BJ (cell line): ENCODE data around the gene AK4. TPM values are rescaled to one million over a fixed set of nuclear protein-coding genes. Genes with fewer than 3 reads are reported as not detected.

Experiments
- CTCF ChIA-PET: fragments of 350-600 bp; formaldehyde crosslinking; extraction: SDS; loops from one replicate; lab custom pipeline; 2021; ENCODE audit warnings: antibody characterized with exemption, inconsistent platforms; lab: Yijun Ruan, JAX
- POLR2A ChIA-PET: fragments of 300-600 bp; sonication (Branson Sonifier 250); formaldehyde crosslinking; extraction: SDS; loops from one replicate; lab custom pipeline; 2021; ENCODE audit warnings: antibody characterized with exemption; lab: Charles Lee
- DNase-seq: peaks from one replicate; pipeline ENCODE4 v3.0.0-alpha.2; 2011; ENCODE audit warnings: low read depth
- H3K27me3 ChIP-seq: 2 replicates; pipeline ENCODE4 v1.6.0; 2011; ENCODE audit warnings: low read length; ENCODE audit not compliant: control insufficient read depth, insufficient read depth
- H3K36me3 ChIP-seq: 2 replicates; pipeline ENCODE4 v1.5.1; 2011; ENCODE audit warnings: low read length; ENCODE audit not compliant: control insufficient read depth, insufficient read depth
- H3K4me3 ChIP-seq: 2 replicates; pipeline ENCODE4 v1.5.1; 2011; ENCODE audit warnings: low read depth, mild to moderate bottlenecking, control low read depth, low read length
- polyA plus RNA-seq: library from polyadenylated mRNA; depleted of rRNA; stranded (reverse); fragments of >200 nt; gene quantifications from 2 replicates; pipeline ENCODE4 v1.2.3, GENCODE V29; 2011
- TF ChIP-seq, protein P1 (sequence below): IDR thresholded peaks from 2 replicates; pipeline ENCODE4 v1.5.1; 2011; ENCODE audit warnings: low read depth, mild to moderate bottlenecking, control low read depth, inconsistent platforms, low read length, moderate library complexity; ENCODE audit not compliant: insufficient read depth

The AK4 gene
- polyA plus RNA-seq, 1 experiment = 11.9 TPM

DNA sequence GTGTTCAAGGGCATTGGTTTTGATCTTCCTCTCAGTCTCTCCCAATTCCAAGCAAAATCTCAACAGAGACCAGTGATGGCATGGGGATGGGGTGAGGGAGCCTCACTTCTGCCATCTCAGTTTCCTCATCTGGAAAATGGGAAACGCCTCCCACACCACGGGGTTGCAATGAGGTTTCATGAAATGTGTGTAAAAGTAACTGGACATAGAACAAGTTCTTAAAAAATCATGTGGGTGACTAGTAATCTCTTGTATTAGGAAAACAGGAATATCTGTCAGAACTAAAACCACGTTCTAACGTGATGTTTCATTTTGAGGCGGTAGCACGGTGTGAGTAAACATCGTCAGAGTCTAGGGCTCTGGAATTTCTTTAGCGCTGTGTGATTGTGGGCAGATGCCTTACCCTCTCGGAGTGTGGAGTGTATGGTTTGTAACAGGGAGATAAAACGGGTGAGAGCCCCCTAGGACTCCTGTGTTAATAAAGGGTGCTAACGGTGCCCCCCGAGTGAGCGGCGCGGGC, 105.9 kb downstream of the AK4 start:
- Histone ChIP-seq H3K4me3 (peak overlapping the region; percentile 75), H3K27me3 (no peaks in the 10 kb centered on the region), H3K36me3 (no peaks in the 10 kb centered on the region)
- ChIA-PET POLR2A (interaction anchor here (0.5 to 0.8 kb wide), 2 partner anchors 166 to 287 kb away, joined by 3 read pairs; no protein-coding TSS in a partner anchor), CTCF (interaction anchor here (0.6 to 1.7 kb wide), 4 partner anchors 18 to 1499 kb away, joined by 3 to 6 read pairs (median 4); no protein-coding TSS in a partner anchor)
- TF ChIP-seq, protein P1, sequence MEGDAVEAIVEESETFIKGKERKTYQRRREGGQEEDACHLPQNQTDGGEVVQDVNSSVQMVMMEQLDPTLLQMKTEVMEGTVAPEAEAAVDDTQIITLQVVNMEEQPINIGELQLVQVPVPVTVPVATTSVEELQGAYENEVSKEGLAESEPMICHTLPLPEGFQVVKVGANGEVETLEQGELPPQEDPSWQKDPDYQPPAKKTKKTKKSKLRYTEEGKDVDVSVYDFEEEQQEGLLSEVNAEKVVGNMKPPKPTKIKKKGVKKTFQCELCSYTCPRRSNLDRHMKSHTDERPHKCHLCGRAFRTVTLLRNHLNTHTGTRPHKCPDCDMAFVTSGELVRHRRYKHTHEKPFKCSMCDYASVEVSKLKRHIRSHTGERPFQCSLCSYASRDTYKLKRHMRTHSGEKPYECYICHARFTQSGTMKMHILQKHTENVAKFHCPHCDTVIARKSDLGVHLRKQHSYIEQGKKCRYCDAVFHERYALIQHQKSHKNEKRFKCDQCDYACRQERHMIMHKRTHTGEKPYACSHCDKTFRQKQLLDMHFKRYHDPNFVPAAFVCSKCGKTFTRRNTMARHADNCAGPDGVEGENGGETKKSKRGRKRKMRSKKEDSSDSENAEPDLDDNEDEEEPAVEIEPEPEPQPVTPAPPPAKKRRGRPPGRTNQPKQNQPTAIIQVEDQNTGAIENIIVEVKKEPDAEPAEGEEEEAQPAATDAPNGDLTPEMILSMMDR = no peak
- no peak for DNase-seq

DNA sequence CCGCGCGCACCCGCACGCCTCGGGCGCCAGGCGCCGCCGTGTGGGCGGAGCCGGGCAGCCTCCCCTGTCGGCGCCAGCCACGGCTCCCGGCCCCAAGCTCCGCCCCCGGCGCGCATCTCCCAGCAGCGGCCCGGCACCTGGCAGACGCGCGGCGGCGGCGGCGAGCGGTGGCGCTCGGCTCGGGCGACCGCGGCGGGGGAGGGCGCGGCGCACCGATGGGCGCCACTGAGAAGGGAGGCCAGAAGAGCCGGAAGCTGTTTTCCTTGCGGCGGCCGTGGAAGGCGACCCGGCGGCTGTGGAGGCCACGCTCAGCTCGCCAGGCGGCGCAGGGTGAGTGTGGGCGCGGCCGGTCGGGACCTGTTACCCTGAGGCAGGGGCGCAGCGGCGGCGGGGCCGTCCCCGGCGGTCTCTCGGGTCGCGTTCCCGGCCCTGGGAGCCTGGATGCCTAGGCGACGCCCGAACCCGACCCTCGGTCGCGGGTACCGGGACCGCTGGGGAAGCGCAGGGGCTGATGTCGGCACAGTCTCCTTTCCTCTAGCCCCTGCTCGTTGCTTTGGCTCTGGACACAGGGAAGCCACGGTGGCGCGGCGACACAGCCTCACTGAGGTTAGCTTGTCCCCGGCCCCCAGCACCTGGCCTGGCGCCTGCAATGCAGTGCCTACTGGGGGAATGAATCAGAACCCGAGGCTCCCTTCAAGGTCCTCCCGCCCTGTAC, 106.5 kb downstream of the AK4 start:
- Histone ChIP-seq H3K27me3 (no peaks in the 10 kb centered on the region), H3K36me3 (no peaks in the 10 kb centered on the region), H3K4me3 (peak overlapping the region; percentile 75)
- TF ChIP-seq, protein P1 = peak; percentile 22
- DNase-seq = no peak
- ChIA-PET POLR2A (interaction anchor here (0.5 to 0.8 kb wide), 2 partner anchors 166 to 288 kb away, joined by 3 read pairs; no protein-coding TSS in a partner anchor), CTCF (interaction anchor here (0.6 to 1.7 kb wide), 5 partner anchors 18 to 1499 kb away, joined by 3 to 6 read pairs (median 4); no protein-coding TSS in a partner anchor)

DNA sequence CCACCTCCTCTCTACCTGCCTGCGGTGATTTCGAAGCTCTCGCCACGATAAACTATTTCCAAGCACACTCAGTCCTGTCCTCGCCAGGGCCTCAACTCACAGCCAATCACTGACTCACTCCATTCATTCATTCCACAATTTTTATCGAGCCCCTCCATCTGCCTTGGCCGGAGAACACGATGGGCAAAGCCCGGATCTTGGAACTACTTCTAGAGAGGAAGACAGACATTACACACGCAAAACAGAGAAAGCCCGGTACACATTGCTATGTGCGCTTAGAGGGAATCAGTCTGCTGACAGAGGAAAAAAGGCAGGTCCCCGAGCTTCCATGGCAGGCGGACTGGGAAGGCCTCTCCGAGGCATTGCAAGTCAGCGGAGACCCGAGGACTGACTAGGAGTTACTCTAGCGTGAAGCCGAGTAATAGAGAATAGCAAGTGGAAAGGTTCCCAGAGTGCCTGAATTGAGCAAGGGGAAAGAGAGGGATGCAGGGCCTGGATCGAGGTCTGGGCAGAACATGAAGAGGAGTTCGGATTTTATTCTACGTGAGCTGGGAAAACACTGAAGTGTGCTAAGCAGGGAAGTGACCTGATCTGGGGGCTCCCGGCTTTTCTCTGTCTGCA, 107.1 kb downstream of the AK4 start:
- no peaks in the 10 kb centered on the region for H3K36me3 ChIP-seq
- peak overlapping the region; percentile 75 for H3K4me3 ChIP-seq
- ChIA-PET POLR2A (no interaction called here), CTCF (interaction anchor here (0.8 to 1.7 kb wide), 3 partner anchors 19 to 323 kb away, joined by 3 to 6 read pairs (median 4); no protein-coding TSS in a partner anchor)
- no peak for DNase-seq
- no peaks in the 10 kb centered on the region for H3K27me3 ChIP-seq
- TF ChIP-seq, protein P1 = no peak

DNA sequence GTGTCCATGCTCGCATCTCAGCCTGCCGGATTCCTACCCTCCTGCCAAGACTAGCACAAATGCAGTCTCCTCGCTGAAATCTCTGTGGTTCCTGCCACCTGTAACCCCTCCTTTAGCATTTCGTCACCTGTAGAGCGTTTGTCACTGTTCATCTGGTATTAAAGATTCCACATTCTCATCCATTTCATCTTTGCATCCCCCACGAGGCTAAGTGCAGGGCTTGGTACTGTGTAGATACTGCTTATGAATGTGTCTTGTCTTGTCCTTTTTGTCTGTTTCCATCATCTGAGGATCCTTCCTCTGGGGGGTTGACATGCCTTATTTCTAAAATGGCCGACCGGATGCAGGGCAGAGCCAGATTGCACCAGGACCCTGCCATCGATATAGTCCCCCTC, 107.7 kb downstream of the AK4 start:
- Histone ChIP-seq H3K36me3 (no peaks in the 10 kb centered on the region), H3K27me3 (no peaks in the 10 kb centered on the region), H3K4me3 (peak overlapping the region; percentile 75; the same call in 1 of the 2 replicates)
- ChIA-PET CTCF (no interaction called here), POLR2A (no interaction called here)
- TF ChIP-seq, protein P1 = no peak
- DNase-seq = no peak
